ENCODE measurements around the gene EXT2. TPM values are rescaled to one million over a fixed set of nuclear protein-coding genes. Genes with fewer than 3 reads are reported as not detected.

EXT2 gene
- total RNA-seq, 1 donor, result 44.0 TPM

DNA sequence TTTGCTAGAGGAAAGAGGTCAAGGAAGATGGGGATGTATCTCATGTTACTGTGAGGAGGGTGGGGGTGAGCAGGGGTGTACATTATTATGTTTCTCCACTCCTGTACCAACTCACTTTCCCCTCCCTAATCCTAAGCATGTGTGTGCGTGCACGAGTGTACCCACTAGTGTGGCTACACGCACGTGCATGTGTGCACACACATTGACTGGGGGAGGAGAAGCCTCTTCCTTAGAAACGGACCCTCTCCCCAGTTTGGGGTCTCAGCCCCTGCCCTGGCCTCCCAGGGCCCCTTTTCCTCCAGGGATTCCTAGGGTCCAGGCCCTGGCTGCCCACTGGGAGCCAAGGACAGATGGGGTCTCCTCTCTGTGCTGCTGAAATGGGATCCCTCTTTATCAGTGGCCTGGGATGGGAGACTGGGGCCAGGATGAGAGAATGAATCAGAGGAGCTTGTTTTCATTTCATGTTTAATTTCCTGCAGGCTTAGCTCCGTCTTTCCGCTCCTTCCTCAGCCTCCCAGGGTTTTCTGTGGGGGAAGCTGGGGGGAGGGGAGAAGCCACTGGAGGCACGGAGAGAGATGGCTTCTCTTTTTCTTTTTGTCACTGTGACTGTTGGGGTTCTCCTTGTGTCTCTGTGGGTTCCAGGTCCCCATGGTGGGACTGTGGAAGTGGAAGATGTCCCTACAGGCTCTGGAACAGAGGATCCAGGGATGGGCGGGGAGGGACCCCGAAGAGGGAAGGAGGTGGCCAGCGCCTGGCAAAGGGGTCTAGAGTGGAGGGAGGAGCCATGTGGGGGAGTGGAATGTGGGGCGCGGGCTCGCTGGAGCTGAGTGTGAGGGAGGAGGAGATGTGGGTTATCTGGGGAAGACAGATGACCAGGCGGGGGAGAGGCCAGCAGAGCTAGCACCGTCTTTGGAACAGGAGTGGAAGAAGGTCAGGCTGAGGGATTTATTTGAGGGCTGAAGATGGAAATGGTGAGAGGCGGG lies 174.2 kb downstream of the EXT2 start:
- Histone ChIP-seq H3K27me3 (ENCODE audit: insufficient read depth, low read length) (no peaks in the 10 kb centered on the region), H3K4me1 (ENCODE audit: insufficient read depth, low read length) (no peaks in the 10 kb centered on the region)

DNA sequence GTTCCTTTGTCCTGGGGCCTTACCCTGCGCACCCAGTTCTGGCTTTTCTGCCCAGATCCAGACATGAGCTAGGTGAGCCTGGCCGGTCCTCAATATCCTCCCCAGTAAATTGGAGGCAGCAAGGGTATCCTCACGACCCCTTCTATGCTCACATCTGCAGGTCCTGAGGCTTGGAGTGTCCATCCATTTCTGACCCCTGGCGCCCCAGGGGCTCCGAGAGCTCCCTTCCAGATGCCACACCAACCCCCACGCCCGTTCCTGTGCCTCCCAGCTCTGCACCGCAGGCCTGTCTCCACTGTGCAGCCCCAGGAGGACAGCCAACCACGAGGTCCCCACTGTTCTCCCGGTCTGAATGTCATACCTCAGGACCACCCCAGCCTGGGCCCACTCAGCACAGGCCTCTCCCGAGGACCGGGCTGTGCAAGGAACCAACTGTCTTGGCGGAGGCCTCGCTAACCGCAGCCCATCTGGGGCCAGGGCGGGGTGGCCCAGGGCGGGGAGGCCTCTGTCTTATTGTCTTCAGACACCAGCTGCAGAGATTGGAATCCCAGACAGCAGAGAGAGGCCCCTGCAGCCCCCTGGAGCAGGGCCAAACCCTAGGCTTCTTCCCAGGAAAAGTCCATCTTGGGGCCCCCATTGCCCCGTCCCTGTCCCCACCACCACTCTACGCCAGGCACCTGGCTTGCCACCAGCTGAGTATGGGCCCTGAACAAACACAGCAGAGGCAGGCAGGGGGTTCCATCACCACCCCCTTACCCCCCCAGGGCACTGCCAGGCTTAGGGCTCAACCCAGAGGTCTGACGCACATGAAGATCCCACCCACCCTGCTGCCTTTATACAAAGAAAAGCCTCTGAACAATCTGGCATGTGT lies 175.2 kb downstream of the EXT2 start:
- no peaks in the 10 kb centered on the region for H3K9me3 ChIP-seq (ENCODE audit: low read depth, low read length)
- no peaks in the 10 kb centered on the region for H3K27me3 ChIP-seq (ENCODE audit: insufficient read depth, low read length)
- no peak overlapping the region for H3K4me3 ChIP-seq (ENCODE audit: low read length)
- no peaks in the 10 kb centered on the region for H3K4me1 ChIP-seq (ENCODE audit: insufficient read depth, low read length)

More for the DNA sequence above, 174.2 kb downstream of the EXT2 start:
- no peaks in the 10 kb centered on the region for H3K9me3 ChIP-seq (ENCODE audit: low read depth, low read length)
- no peak overlapping the region for H3K4me3 ChIP-seq (ENCODE audit: low read length)

DNA sequence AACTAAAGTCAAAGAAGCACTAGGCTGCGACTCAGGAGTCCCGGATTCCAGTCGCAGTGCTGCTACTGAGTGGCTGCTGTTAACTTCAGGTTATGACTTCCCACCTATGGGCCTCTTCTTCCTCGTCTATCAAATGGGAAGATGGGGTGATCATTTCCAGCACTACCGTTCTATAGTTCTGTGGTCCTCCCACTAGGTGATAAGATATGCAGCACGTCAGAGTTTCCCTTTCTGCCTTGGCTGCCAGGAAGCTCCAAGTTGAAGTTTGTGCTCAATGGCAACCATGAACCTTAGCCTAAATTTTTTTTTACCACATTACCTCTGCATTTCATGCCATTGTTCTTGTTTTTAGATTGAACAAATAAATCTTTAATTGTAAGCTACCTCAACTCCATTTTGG lies 175.8 kb downstream of the EXT2 start:
- Histone ChIP-seq H3K27me3 (ENCODE audit: insufficient read depth, low read length) (no peaks in the 10 kb centered on the region), H3K9me3 (ENCODE audit: low read depth, low read length) (no peaks in the 10 kb centered on the region), H3K4me1 (ENCODE audit: insufficient read depth, low read length) (no peaks in the 10 kb centered on the region), H3K4me3 (ENCODE audit: low read length) (no peak overlapping the region)

DNA sequence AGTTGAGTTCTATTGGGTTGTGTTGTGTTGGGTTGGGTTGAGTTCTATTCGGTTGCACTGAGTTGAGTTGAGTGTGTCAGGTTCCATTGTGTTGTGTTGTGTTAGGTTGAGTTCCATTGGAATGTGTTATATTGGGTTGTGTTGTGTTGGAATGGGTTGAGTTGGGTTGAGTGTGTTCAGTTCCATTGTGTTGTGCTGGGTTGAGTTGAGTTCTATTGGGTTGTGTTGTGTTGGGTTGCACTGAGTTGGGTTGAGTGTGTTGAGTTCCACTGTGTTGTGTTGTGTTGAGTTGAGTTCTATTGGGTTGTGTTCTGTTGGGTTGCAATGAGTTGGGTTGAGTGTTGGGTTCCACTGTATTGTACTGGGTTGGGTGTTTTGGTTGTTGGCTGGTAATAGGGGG lies 178.9 kb downstream of the EXT2 start:
- no peak overlapping the region for H3K4me3 ChIP-seq (ENCODE audit: low read length)
- no peaks in the 10 kb centered on the region for H3K9me3 ChIP-seq (ENCODE audit: low read depth, low read length)
- no peaks in the 10 kb centered on the region for H3K4me1 ChIP-seq (ENCODE audit: insufficient read depth, low read length)
- H3K27me3 ChIP-seq (ENCODE audit: insufficient read depth, low read length), result no peaks in the 10 kb centered on the region

DNA sequence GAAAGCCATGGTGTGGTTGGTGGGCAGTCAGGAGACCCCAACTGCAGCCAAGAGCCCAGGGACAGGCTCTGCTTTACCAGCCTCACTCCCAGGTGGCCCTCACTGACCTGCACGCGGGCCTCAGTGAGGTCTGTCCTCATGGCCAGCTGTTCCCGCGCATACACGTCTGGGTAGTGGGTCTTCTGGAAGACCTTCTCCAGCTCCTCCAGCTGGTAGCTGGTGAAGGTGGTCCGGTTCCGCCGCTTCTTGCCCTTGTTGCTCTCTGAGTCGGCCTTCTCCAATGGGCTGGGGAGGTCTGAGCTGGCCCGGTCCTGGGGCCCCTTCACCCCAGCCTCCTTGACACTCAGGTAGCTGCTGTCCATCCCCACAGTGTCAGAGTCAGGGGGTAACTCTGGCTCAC lies 179.8 kb downstream of the EXT2 start:
- Histone ChIP-seq H3K4me3 (ENCODE audit: low read length) (no peak overlapping the region), H3K4me1 (ENCODE audit: insufficient read depth, low read length) (no peaks in the 10 kb centered on the region), H3K9me3 (ENCODE audit: low read depth, low read length) (no peaks in the 10 kb centered on the region), H3K27me3 (ENCODE audit: insufficient read depth, low read length) (no peaks in the 10 kb centered on the region)

DNA sequence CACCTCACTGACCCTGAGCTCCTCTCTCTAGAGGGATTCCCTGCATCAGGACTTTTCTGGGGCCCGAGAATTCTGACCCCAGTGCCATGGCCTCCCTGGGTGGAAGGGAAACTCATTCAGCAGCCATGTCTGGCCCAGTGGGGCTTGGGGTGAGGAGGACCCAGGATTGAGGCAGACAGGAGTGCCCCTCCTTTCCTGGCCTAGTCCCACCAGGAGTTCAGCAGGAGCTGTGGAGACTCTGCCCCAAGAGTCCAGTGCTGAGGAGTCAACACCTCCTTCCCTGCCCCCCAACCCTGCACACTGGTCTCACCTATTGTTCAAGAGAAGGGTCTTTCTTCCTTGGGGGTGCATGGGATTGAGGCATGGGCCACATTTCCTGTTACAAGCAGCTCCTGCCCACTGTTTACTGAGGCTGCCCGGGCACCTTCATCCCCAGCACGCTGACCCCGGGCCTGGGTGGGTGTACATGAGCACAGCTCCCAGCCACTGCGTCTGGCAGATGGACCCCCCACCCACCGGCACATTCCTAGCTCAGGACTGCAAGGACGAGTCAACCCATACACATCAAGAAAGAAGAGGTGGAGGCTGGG lies 180.6 kb downstream of the EXT2 start:
- H3K4me3 ChIP-seq (ENCODE audit: low read length), result no peak overlapping the region
- no peaks in the 10 kb centered on the region for H3K9me3 ChIP-seq (ENCODE audit: low read depth, low read length)
- no peaks in the 10 kb centered on the region for H3K27me3 ChIP-seq (ENCODE audit: insufficient read depth, low read length)
- no peaks in the 10 kb centered on the region for H3K4me1 ChIP-seq (ENCODE audit: insufficient read depth, low read length)

DNA sequence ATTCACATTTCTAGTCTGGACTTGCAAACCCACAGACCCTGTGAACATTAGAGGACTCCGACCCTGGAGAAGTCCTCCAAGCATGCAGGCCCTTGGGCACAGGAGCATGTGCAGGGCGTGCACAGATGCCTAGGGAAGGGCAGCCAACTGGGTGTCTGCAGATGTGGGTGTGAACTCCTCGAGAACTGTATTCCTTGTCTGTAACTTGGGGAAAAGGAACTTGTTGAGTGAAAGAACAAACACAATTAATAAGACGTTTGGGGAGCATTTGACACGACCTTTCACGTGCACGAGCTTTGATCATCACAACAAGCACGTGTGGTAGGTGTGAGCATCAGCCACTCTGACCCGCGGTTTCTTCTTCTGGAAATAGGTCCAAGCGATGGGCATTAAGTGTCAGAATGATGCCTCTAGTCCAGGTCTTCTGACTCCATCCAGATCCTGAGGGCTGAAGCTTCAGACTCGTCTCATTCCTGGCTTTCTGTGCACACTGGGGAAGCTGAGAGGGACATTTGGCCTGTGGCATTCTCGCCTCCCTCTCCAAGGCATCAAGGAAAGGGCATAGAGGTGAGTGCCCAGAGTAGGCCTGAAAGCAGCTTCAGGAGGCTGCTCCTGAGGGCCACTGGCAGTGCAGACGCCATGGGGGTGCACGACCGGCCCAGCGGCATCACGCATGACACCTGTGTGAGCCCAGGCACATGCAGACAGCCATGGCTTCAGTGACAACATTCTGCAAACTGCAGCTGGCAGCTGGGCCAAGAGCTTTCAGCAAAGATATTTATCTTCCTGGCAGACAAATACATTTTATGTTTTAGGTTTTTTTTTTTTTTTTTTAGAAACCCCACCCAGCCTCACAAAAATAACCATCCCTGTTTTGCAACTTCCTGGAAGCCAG lies 182.0 kb downstream of the EXT2 start:
- Histone ChIP-seq H3K9me3 (ENCODE audit: low read depth, low read length) (no peaks in the 10 kb centered on the region), H3K27me3 (ENCODE audit: insufficient read depth, low read length) (no peaks in the 10 kb centered on the region), H3K4me3 (ENCODE audit: low read length) (no peak overlapping the region), H3K4me1 (ENCODE audit: insufficient read depth, low read length) (no peaks in the 10 kb centered on the region)

DNA sequence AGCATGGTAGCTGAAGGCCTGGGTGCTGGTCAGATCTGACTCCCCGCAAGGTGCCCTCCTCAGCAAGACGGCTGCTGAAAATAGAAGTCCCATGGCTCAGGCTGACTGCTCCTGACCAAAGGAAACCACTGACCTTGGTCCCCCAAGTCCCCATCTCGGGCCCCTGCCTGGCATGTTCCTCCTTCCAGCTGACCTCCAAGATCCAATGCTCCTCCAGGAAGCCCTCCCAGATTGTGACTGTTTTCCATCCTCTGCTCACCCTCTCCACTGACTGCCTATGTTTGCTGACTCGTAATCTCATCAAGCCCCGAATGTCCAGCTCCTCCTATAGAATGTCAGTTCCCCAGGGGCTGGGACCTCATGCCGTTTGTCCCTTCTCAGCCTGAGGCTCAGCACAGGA lies 184.0 kb downstream of the EXT2 start:
- Histone ChIP-seq H3K4me3 (ENCODE audit: low read length) (no peak overlapping the region), H3K9me3 (ENCODE audit: low read depth, low read length) (no peaks in the 10 kb centered on the region), H3K4me1 (ENCODE audit: insufficient read depth, low read length) (no peaks in the 10 kb centered on the region), H3K27me3 (ENCODE audit: insufficient read depth, low read length) (no peaks in the 10 kb centered on the region)

DNA sequence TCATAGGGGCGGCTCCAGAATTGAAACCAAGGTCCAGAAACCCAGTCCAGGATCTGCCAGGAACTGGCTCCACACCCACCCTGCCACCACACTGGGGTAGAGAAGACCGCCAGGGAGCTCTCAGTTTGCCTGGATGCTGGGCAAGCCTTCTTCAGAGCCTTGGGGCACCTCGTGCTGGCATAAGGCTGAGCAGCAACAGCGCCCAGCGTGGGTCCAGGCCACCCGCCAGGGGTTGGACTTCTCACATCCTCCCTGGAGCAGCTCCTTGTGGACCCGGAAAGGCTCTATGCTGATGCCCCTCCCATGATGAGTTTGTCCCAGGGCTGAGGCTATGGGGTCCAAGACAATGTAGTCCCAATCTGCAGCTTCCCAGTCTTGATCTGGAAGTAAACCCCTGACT lies 184.8 kb downstream of the EXT2 start:
- Histone ChIP-seq H3K9me3 (ENCODE audit: low read depth, low read length) (no peaks in the 10 kb centered on the region), H3K4me3 (ENCODE audit: low read length) (no peak overlapping the region), H3K4me1 (ENCODE audit: insufficient read depth, low read length) (no peaks in the 10 kb centered on the region), H3K27me3 (ENCODE audit: insufficient read depth, low read length) (no peaks in the 10 kb centered on the region)

DNA sequence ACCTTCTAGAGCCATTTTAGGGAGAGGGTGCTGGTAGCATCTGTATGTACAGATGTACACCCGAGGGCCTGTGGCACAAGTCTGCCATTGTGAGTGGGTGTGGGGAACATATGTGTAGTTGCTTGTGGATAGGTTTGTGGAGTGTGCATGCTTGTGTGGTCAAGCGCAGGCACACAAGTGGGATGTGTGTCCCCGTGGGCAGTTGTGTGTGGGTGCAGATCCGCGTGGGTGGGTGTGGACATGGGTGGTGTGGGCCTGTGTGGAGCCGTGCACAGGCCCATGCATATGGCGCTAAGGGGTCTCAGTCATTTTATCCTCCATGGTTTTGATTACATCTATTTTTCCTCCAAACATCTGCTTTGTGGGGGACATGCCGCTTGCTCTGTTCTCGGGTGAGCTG lies 185.7 kb downstream of the EXT2 start:
- Histone ChIP-seq H3K4me3 (ENCODE audit: low read length) (no peak overlapping the region), H3K9me3 (ENCODE audit: low read depth, low read length) (no peaks in the 10 kb centered on the region), H3K27me3 (ENCODE audit: insufficient read depth, low read length) (no peaks in the 10 kb centered on the region), H3K4me1 (ENCODE audit: insufficient read depth, low read length) (no peaks in the 10 kb centered on the region)

DNA sequence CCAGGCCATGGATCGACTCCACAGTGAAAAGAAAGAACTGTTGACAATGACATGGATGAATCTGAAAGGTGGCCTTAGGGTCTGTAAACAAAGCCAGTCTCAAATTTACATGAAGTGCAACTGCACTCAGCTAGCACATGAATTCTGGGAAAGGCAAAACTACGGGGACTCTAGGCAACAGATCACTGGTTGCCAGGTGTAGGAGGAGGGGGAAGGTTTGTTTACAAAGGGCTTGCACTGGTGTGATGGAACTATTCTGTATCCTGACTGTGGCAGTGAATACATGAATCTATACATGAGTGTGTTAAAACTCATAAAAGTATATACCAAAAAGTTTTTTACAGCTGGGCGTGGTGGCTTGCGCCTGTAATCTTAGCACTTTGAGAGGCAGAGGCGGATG lies 187.1 kb downstream of the EXT2 start:
- Histone ChIP-seq H3K4me1 (ENCODE audit: insufficient read depth, low read length) (no peaks in the 10 kb centered on the region), H3K9me3 (ENCODE audit: low read depth, low read length) (no peaks in the 10 kb centered on the region), H3K4me3 (ENCODE audit: low read length) (no peak overlapping the region), H3K27me3 (ENCODE audit: insufficient read depth, low read length) (no peaks in the 10 kb centered on the region)

DNA sequence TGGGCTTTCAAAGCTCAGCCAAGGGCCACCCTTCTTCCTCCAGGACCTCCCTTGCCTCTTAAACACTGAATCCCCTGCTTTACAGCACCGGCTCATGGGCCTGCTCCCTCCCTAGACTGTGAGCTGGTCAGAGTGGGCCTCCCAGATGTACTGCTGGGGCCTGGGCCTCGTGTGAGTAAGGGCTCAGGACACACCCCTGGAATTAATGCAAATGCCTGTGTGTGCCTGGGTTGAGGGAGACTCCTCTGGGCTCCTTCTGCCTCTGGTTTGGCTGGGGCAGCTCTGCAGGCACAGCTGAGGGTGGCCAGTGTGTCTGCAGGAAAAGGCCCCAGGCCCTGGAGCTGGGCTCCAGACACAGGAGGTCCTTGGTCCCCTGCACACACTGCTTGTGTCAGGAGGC lies 190.3 kb downstream of the EXT2 start:
- Histone ChIP-seq H3K27me3 (ENCODE audit: insufficient read depth, low read length) (no peaks in the 10 kb centered on the region), H3K9me3 (ENCODE audit: low read depth, low read length) (no peaks in the 10 kb centered on the region), H3K4me3 (ENCODE audit: low read length) (no peak overlapping the region), H3K4me1 (ENCODE audit: insufficient read depth, low read length) (no peaks in the 10 kb centered on the region)

DNA sequence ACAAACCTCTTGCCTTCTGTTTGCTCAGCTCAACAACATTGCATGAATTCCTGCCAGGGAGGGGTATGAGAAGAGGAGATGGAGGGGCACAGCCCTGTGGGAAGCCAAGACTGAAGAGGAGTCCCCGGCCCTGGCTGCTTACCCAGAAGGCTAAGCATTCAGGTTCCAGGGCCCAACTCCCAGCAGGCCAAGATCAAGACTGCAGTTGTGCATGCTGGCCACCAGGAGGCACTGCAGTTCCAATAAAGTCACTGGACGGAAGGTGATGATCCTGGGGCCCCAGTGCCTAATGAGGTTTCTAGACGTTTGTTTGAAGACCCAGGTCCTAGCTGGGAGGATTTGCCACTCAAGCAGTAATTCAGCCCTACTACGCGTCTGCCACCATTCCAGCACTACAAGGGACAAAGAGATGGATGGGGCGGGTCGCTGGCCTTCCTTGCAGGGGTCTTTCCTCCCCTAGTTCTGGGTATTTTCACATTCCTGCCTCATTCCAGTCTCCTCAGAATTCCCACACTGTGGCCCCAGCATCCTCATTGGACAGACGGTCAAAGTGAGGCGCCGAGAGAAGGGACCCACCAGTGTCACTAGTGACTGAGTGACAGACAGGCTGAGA lies 190.9 kb downstream of the EXT2 start:
- no peak overlapping the region for H3K4me3 ChIP-seq (ENCODE audit: low read length)
- no peaks in the 10 kb centered on the region for H3K9me3 ChIP-seq (ENCODE audit: low read depth, low read length)
- H3K4me1 ChIP-seq (ENCODE audit: insufficient read depth, low read length), result no peaks in the 10 kb centered on the region
- H3K27me3 ChIP-seq (ENCODE audit: insufficient read depth, low read length), result no peaks in the 10 kb centered on the region

DNA sequence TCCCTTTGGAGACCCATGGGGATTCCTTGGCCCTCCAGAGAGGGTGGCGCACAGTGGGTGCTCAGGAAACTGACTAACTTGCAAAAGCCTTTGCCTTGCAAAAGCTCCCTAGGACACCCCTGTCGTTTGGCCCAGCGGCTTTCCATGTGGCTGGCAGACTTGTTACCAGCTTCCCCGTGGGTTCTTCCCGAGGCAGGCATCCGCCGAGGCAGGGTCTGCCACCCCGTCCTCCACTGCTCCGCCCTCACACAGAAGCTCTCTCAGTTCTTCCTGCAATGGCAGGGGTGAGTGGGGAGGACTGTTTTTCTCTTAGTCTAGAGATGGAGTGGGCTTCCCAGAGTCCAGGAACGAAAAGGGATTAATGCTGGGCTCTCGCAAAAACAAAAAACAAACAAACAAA lies 191.4 kb downstream of the EXT2 start:
- no peaks in the 10 kb centered on the region for H3K27me3 ChIP-seq (ENCODE audit: insufficient read depth, low read length)
- H3K4me3 ChIP-seq (ENCODE audit: low read length), result no peak overlapping the region
- no peaks in the 10 kb centered on the region for H3K9me3 ChIP-seq (ENCODE audit: low read depth, low read length)
- H3K4me1 ChIP-seq (ENCODE audit: insufficient read depth, low read length), result no peaks in the 10 kb centered on the region
